GM23338 (cell line): Measurements from ENCODE around the gene MPPED1. TPM values are rescaled to one million over a fixed set of nuclear protein-coding genes. Genes with fewer than 3 reads are reported as not detected.

ENCODE experiments used
- ATAC-seq: fragments of 200-7000 bp; cut with Tn5 transposase; 3 replicates; pipeline ENCODE4 v1.9.1; 2020
- DNase-seq: peaks from one replicate; pipeline ENCODE4 v3.0.0-alpha.2; 2015; ENCODE audit warnings: low spot score
- H2AFZ ChIP-seq: fragments of 200-600 bp; sonication (generic); 2 replicates; pipeline ENCODE4 v1.8.0; 2016; ENCODE audit warnings: antibody characterized with exemption, mild to moderate bottlenecking, moderate library complexity
- H3F3A ChIP-seq: fragments of 200-600 bp; sonication (generic); replicated peaks from 2 replicates; pipeline ENCODE4 v1.8.0; 2017; ENCODE audit warnings: antibody characterized with exemption, mixed run types, low read depth
- H3K27ac ChIP-seq: fragments of 200-600 bp; sonication (generic); 2 replicates; pipeline ENCODE4 v1.6.1; 2016; ENCODE audit warnings: low read depth
- H3K27me3 ChIP-seq: fragments of 200-600 bp; sonication (generic); 2 replicates; pipeline ENCODE4 v1.8.0; 2016; ENCODE audit warnings: mild to moderate bottlenecking, mixed run types, moderate library complexity; ENCODE audit not compliant: insufficient read depth
- H3K36me3 ChIP-seq: fragments of 200-600 bp; sonication (generic); 2 replicates; pipeline ENCODE4 v1.8.0; 2016; ENCODE audit warnings: mild to moderate bottlenecking; ENCODE audit not compliant: insufficient read depth
- H3K4me1 ChIP-seq: fragments of 200-600 bp; sonication (generic); 2 replicates; pipeline ENCODE4 v1.8.0; 2016; ENCODE audit warnings: mild to moderate bottlenecking, moderate library complexity; ENCODE audit not compliant: insufficient read depth
- H3K4me2 ChIP-seq: fragments of 200-600 bp; sonication (generic); 2 replicates; pipeline ENCODE4 v1.7.1; 2017; ENCODE audit warnings: mixed run types
- H3K4me3 ChIP-seq: fragments of 200-600 bp; sonication (generic); 2 replicates; pipeline ENCODE4 v1.6.1; 2016; ENCODE audit warnings: mixed run types
- H3K79me2 ChIP-seq: fragments of 200-600 bp; sonication (generic); replicated peaks from 2 replicates; pipeline ENCODE4 v1.8.0; 2017; ENCODE audit warnings: mild to moderate bottlenecking; ENCODE audit not compliant: insufficient read depth
- H3K9me2 ChIP-seq: fragments of 200-600 bp; sonication (generic); 2 replicates; pipeline ENCODE4 v1.8.0; 2017; ENCODE audit not compliant: insufficient read depth
- H4K20me1 ChIP-seq: fragments of 200-600 bp; sonication (generic); replicated peaks from 2 replicates; pipeline ENCODE4 v1.8.0; 2017; ENCODE audit warnings: mild to moderate bottlenecking; ENCODE audit not compliant: insufficient read depth
- H3K27ac Mint-ChIP-seq: 2 replicates; pipeline ENCODE4 v1.8.0; 2020; ENCODE audit warnings: inconsistent platforms, mild to moderate bottlenecking, moderate library complexity, mixed read lengths
- H3K27me3 Mint-ChIP-seq: 3 replicates; pipeline ENCODE4 v1.8.0; 2022; ENCODE audit warnings: low read depth, mild to moderate bottlenecking, moderate library complexity, mixed read lengths, inconsistent platforms; ENCODE audit not compliant: insufficient read depth, poor library complexity
- H3K36me3 Mint-ChIP-seq: 3 replicates; pipeline ENCODE4 v1.8.0; 2021; ENCODE audit warnings: low read depth, mild to moderate bottlenecking, inconsistent platforms, moderate library complexity, mixed read lengths
- H3K4me1 Mint-ChIP-seq: 3 replicates; pipeline ENCODE4 v1.8.0; 2020; ENCODE audit warnings: mild to moderate bottlenecking, inconsistent platforms, mixed read lengths
- H3K4me3 Mint-ChIP-seq: 3 replicates; pipeline ENCODE4 v1.8.0; 2021; ENCODE audit warnings: moderate library complexity, mild to moderate bottlenecking, inconsistent platforms, mixed read lengths
- H3K9me3 Mint-ChIP-seq: 3 replicates; pipeline ENCODE4 v1.8.0; 2020; ENCODE audit warnings: moderate library complexity, mild to moderate bottlenecking, inconsistent platforms, mixed read lengths
- CREB1 ChIP-seq: fragments of 250-450 bp; sonication (Bioruptor Pico); IDR thresholded peaks from 2 replicates; pipeline ENCODE4 v1.5.0; 2020; ENCODE audit warnings: low read depth, mild to moderate bottlenecking, moderate library complexity
- NANOG ChIP-seq: IDR thresholded peaks from 2 replicates; pipeline ENCODE4 v1.6.1; 2016; ENCODE audit warnings: antibody characterized with exemption, borderline replicate concordance
- POLR2AphosphoS5 ChIP-seq: IDR thresholded peaks from 2 replicates; pipeline ENCODE4 v1.6.1; 2016; ENCODE audit warnings: antibody characterized with exemption, low read depth
- STAT1 ChIP-seq: IDR thresholded peaks from one replicate; pipeline ENCODE4 v1.6.1; 2016; ENCODE audit warnings: antibody characterized with exemption; ENCODE audit not compliant: unreplicated experiment
- ZNF331 ChIP-seq: fragments of 250-450 bp; sonication (Bioruptor Pico); IDR thresholded peaks from 2 replicates; pipeline ENCODE4 v1.5.0; 2020; ENCODE audit warnings: low read depth, mild to moderate bottlenecking, moderate library complexity
- polyA plus RNA-seq: library from polyadenylated mRNA; unstranded; fragments of >200 nt; fragmentation: Nextera tagmentation; extraction: Ambion mirVana; gene quantifications from 2 replicates; pipeline ENCODE4 v1.2.1, GENCODE V29; 2016
- total RNA-seq: library from RNA; depleted of rRNA; stranded (reverse); fragments of >200 nt; shearing (Covaris generic); gene quantifications from 2 replicates; pipeline ENCODE4 v1.2.3, GENCODE V29; 2014
- TF ChIP-seq, protein P1 (sequence below): IDR thresholded peaks from 2 replicates; pipeline ENCODE4 v1.6.1; 2016; ENCODE audit warnings: antibody characterized with exemption
- TF ChIP-seq, protein P2 (sequence below): fragments of 250-450 bp; sonication (Bioruptor Pico); IDR thresholded peaks from 2 replicates; pipeline ENCODE4 v1.5.0; 2020; ENCODE audit warnings: mild to moderate bottlenecking, moderate library complexity

The MPPED1 gene
- total and polyA plus RNA-seq, 2 experiments from 2014 or later = 0.56 TPM; not detected in 1

DNA sequence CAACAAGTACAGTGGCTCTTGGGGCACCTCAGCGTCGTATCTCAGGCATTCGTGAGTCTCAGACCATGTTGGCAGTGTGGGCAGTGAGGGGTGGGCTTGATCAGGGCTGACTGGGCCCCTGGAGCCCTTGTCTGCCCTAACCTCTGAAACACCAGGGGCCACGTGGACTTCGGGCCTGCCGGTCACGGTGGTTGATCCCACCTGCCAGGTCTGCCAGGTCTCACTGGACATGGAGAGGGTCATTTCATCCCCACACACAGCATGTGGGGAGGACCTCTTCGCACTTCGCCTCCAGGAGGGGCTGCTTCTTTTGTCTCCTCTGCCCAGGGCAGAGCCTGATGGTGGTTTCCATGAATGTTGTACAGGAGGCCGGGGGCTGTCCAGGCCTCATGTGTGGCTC is 77.1 kb downstream of the MPPED1 start (continued):
- TF ChIP-seq, protein P1, sequence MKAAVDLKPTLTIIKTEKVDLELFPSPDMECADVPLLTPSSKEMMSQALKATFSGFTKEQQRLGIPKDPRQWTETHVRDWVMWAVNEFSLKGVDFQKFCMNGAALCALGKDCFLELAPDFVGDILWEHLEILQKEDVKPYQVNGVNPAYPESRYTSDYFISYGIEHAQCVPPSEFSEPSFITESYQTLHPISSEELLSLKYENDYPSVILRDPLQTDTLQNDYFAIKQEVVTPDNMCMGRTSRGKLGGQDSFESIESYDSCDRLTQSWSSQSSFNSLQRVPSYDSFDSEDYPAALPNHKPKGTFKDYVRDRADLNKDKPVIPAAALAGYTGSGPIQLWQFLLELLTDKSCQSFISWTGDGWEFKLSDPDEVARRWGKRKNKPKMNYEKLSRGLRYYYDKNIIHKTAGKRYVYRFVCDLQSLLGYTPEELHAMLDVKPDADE = no peak
- TF ChIP-seq, protein P2, sequence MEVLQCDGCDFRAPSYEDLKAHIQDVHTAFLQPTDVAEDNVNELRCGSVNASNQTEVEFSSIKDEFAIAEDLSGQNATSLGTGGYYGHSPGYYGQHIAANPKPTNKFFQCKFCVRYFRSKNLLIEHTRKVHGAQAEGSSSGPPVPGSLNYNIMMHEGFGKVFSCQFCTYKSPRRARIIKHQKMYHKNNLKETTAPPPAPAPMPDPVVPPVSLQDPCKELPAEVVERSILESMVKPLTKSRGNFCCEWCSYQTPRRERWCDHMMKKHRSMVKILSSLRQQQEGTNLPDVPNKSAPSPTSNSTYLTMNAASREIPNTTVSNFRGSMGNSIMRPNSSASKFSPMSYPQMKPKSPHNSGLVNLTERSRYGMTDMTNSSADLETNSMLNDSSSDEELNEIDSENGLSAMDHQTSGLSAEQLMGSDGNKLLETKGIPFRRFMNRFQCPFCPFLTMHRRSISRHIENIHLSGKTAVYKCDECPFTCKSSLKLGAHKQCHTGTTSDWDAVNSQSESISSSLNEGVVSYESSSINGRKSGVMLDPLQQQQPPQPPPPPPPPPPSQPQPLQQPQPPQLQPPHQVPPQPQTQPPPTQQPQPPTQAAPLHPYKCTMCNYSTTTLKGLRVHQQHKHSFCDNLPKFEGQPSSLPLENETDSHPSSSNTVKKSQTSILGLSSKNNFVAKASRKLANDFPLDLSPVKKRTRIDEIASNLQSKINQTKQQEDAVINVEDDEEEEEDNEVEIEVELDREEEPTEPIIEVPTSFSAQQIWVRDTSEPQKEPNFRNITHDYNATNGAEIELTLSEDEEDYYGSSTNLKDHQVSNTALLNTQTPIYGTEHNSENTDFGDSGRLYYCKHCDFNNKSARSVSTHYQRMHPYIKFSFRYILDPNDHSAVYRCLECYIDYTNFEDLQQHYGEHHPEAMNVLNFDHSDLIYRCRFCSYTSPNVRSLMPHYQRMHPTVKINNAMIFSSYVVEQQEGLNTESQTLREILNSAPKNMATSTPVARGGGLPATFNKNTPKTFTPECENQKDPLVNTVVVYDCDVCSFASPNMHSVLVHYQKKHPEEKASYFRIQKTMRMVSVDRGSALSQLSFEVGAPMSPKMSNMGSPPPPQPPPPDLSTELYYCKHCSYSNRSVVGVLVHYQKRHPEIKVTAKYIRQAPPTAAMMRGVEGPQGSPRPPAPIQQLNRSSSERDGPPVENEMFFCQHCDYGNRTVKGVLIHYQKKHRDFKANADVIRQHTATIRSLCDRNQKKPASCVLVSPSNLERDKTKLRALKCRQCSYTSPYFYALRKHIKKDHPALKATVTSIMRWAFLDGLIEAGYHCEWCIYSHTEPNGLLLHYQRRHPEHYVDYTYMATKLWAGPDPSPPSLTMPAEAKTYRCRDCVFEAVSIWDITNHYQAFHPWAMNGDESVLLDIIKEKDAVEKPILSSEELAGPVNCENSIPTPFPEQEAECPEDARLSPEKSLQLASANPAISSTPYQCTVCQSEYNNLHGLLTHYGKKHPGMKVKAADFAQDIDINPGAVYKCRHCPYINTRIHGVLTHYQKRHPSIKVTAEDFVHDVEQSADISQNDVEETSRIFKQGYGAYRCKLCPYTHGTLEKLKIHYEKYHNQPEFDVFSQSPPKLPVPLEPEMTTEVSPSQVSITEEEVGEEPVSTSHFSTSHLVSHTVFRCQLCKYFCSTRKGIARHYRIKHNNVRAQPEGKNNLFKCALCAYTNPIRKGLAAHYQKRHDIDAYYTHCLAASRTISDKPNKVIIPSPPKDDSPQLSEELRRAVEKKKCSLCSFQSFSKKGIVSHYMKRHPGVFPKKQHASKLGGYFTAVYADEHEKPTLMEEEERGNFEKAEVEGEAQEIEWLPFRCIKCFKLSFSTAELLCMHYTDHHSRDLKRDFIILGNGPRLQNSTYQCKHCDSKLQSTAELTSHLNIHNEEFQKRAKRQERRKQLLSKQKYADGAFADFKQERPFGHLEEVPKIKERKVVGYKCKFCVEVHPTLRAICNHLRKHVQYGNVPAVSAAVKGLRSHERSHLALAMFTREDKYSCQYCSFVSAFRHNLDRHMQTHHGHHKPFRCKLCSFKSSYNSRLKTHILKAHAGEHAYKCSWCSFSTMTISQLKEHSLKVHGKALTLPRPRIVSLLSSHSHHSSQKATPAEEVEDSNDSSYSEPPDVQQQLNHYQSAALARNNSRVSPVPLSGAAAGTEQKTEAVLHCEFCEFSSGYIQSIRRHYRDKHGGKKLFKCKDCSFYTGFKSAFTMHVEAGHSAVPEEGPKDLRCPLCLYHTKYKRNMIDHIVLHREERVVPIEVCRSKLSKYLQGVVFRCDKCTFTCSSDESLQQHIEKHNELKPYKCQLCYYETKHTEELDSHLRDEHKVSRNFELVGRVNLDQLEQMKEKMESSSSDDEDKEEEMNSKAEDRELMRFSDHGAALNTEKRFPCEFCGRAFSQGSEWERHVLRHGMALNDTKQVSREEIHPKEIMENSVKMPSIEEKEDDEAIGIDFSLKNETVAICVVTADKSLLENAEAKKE (CRISPR knock-in tag) = no peak
- TF ChIP-seq ZNF331 (CRISPR knock-in tag) (no peak), STAT1 (no peak)

DNA sequence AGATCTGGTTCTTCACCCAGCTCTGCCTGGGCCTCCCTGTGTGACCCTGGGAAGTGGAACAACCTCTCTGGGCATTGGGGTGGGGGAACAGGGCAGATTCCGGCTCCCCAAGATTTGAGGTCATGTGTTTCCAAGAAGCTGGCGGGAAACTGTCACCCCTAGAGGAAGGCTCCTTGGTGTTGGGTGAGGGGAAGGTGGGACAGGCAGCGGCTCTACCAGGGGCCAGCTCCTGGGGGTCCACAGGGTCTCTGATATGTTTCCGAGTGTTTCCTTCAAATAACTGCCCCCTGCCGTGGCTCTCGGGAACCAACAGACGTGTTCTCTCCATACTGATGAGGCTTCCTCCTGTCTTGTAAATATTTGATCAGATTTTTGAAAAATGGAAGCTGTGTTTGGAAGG is 78.5 kb downstream of the MPPED1 start:
- H2AFZ ChIP-seq = no peak overlapping the region
- Mint-ChIP-seq H3K27ac (no peak overlapping the region), H3K4me1 (no peaks in the 10 kb centered on the region; the same call in 2 of the 3 replicates), H3K4me3 (no peak overlapping the region), H3K36me3 (peaks cover 6% of the 10 kb centered on the region; the same call in 1 of the 3 replicates), H3K27me3 (peaks cover 7% of the 10 kb centered on the region), H3K9me3 (peaks cover 37% of the 10 kb centered on the region)
- no peak for TF ChIP-seq CREB1 (CRISPR knock-in tag)
- TF ChIP-seq, protein P2 (CRISPR knock-in tag) = no peak
- TF ChIP-seq POLR2AphosphoS5 = no peak
- no peak for TF ChIP-seq NANOG
- no peaks in the 10 kb centered on the region for H3K36me3 ChIP-seq
- no peaks in the 10 kb centered on the region for H3K79me2 ChIP-seq
- H3K27ac ChIP-seq = no peak overlapping the region
- H3K4me3 ChIP-seq = no peak overlapping the region
- ATAC-seq = no peak
- H3F3A ChIP-seq = no peaks in the 10 kb centered on the region
- DNase-seq = no peak
- no peaks in the 10 kb centered on the region for H4K20me1 ChIP-seq
- no peaks in the 10 kb centered on the region; the same call in 1 of the 2 replicates for H3K9me2 ChIP-seq
- no peak overlapping the region for H3K4me2 ChIP-seq
- no peaks in the 10 kb centered on the region for H3K27me3 ChIP-seq
- H3K4me1 ChIP-seq = no peaks in the 10 kb centered on the region
